H7 (cell line): Measurements from ENCODE around the gene PJA2. TPM values are rescaled to one million over a fixed set of nuclear protein-coding genes. Genes with fewer than 3 reads are reported as not detected.

Experiments used
- DNase-seq: peaks from one replicate; pipeline ENCODE4 v3.0.0; 2012
- H3K27me3 ChIP-seq: 2 replicates; pipeline ENCODE4 v1.6.0; 2011; ENCODE audit warnings: mild to moderate bottlenecking, low read length; ENCODE audit not compliant: control insufficient read depth, insufficient read depth
- H3K36me3 ChIP-seq: replicated peaks from 2 replicates; pipeline ENCODE4 v1.5.1; 2011; ENCODE audit warnings: low read length; ENCODE audit not compliant: control insufficient read depth, insufficient read depth
- H3K4me3 ChIP-seq: 2 replicates; pipeline ENCODE4 v1.5.1; 2011; ENCODE audit warnings: low read depth, mild to moderate bottlenecking, control low read depth, low read length, moderate library complexity; ENCODE audit not compliant: insufficient read depth
- total RNA-seq: library from RNA; depleted of rRNA; stranded (reverse); fragments of >200 nt; shearing (Covaris generic); gene quantifications from 2 replicates; pipeline ENCODE4 v1.2.3, GENCODE V29; 2014

The PJA2 gene
- total RNA-seq, 1 experiment from 2014 or later: 48.0 TPM

- Histone ChIP-seq H3K36me3 (no peaks in the 10 kb centered on the region), H3K4me3 (no peak overlapping the region), H3K27me3 (no peaks in the 10 kb centered on the region)
- DNase-seq: no peak
These were observed 93.1 kb downstream of the PJA2 start for GRCh38 chr5:109316634-109317033.

GRCh38 chr5:109315245-109315644 is 94.5 kb downstream of the PJA2 start:
- H3K4me3 ChIP-seq: no peak overlapping the region
- DNase-seq: no peak
- H3K27me3 ChIP-seq: no peaks in the 10 kb centered on the region
- no peaks in the 10 kb centered on the region for H3K36me3 ChIP-seq

- no peaks in the 10 kb centered on the region for H3K27me3 ChIP-seq
- H3K4me3 ChIP-seq: no peak overlapping the region
- H3K36me3 ChIP-seq: no peaks in the 10 kb centered on the region
These were observed 96.6 kb downstream of the PJA2 start for GRCh38 chr5:109313127-109313526.

GRCh38 chr5:109312695-109313094 is 97.1 kb downstream of the PJA2 start:
- no peak for DNase-seq
- H3K36me3 ChIP-seq: no peaks in the 10 kb centered on the region
- H3K4me3 ChIP-seq: no peak overlapping the region
- no peaks in the 10 kb centered on the region for H3K27me3 ChIP-seq

More at GRCh38 chr5:109313127-109313526, 96.6 kb downstream of the PJA2 start:
- DNase-seq: no peak

- Histone ChIP-seq H3K4me3 (no peak overlapping the region), H3K27me3 (no peaks in the 10 kb centered on the region), H3K36me3 (no peaks in the 10 kb centered on the region)
- no peak for DNase-seq
These were observed 99.5 kb downstream of the PJA2 start for GRCh38 chr5:109310315-109310714.

- no peaks in the 10 kb centered on the region for H3K27me3 ChIP-seq
- no peaks in the 10 kb centered on the region for H3K36me3 ChIP-seq
- no peak for DNase-seq
- H3K4me3 ChIP-seq: no peak overlapping the region
These were observed 100.3 kb downstream of the PJA2 start for GRCh38 chr5:109309326-109310063.

GRCh38 chr5:109307951-109308350 is 101.8 kb downstream of the PJA2 start:
- no peak for DNase-seq
- Histone ChIP-seq H3K27me3 (no peaks in the 10 kb centered on the region), H3K36me3 (no peaks in the 10 kb centered on the region), H3K4me3 (no peak overlapping the region)

GRCh38 chr5:109307456-109307855 is 102.3 kb downstream of the PJA2 start:
- Histone ChIP-seq H3K36me3 (no peaks in the 10 kb centered on the region), H3K4me3 (no peak overlapping the region), H3K27me3 (no peaks in the 10 kb centered on the region)
- DNase-seq: no peak

- Histone ChIP-seq H3K27me3 (no peaks in the 10 kb centered on the region), H3K4me3 (no peak overlapping the region), H3K36me3 (no peaks in the 10 kb centered on the region)
- DNase-seq: no peak
These were observed 104.4 kb downstream of the PJA2 start for GRCh38 chr5:109305352-109305751.

GRCh38 chr5:109304309-109304708 is 105.5 kb downstream of the PJA2 start:
- no peaks in the 10 kb centered on the region for H3K27me3 ChIP-seq
- DNase-seq: no peak
- no peaks in the 10 kb centered on the region for H3K36me3 ChIP-seq
- H3K4me3 ChIP-seq: no peak overlapping the region

- Histone ChIP-seq H3K27me3 (no peaks in the 10 kb centered on the region), H3K36me3 (no peaks in the 10 kb centered on the region), H3K4me3 (no peak overlapping the region)
- no peak for DNase-seq
These were observed 109.4 kb downstream of the PJA2 start for GRCh38 chr5:109300367-109300766.

- no peak overlapping the region for H3K4me3 ChIP-seq
- no peaks in the 10 kb centered on the region for H3K36me3 ChIP-seq
- no peak for DNase-seq
- no peaks in the 10 kb centered on the region for H3K27me3 ChIP-seq
These were observed 110.2 kb downstream of the PJA2 start for GRCh38 chr5:109299557-109299956.

GRCh38 chr5:109298794-109299193 is 111.0 kb downstream of the PJA2 start:
- Histone ChIP-seq H3K27me3 (no peaks in the 10 kb centered on the region), H3K4me3 (no peak overlapping the region), H3K36me3 (no peaks in the 10 kb centered on the region)
- DNase-seq: peak; percentile 26

- H3K27me3 ChIP-seq: no peaks in the 10 kb centered on the region
- DNase-seq: no peak
- no peak overlapping the region for H3K4me3 ChIP-seq
- no peaks in the 10 kb centered on the region for H3K36me3 ChIP-seq
These were observed 111.9 kb downstream of the PJA2 start for GRCh38 chr5:109297900-109298299.

GRCh38 chr5:109291090-109291489 is 118.7 kb downstream of the PJA2 start:
- H3K27me3 ChIP-seq: no peaks in the 10 kb centered on the region
- no peaks in the 10 kb centered on the region for H3K36me3 ChIP-seq
- peak; percentile 16 for DNase-seq
- H3K4me3 ChIP-seq: no peak overlapping the region

- no peak for DNase-seq
- no peaks in the 10 kb centered on the region for H3K36me3 ChIP-seq
- H3K27me3 ChIP-seq: no peaks in the 10 kb centered on the region
- no peak overlapping the region for H3K4me3 ChIP-seq
These were observed 119.5 kb downstream of the PJA2 start for GRCh38 chr5:109290231-109290630.
